PC-3 (cell line): Measurements from ENCODE around the gene GALNT14. TPM values are rescaled to one million over a fixed set of nuclear protein-coding genes. Genes with fewer than 3 reads are reported as not detected.

Source experiments
- ATAC-seq: fragments of 200-7000 bp; cut with Tn5 transposase; 2 replicates; pipeline ENCODE4 v1.9.1; 2020; ENCODE audit warnings: mild to moderate bottlenecking, moderate library complexity
- BruUV-seq: library from RNA; stranded (reverse); fragments of 400-500 nt; replicated peaks from 2 replicates; lab custom pipeline; 2021; lab: Mats Ljungman, UMichigan
- CTCF ChIA-PET: fragments of 300-600 bp; sonication (Branson Sonifier 250); formaldehyde crosslinking; loops from one replicate; lab custom pipeline; 2022; ENCODE audit warnings: antibody characterized with exemption; lab: Charles Lee
- POLR2A ChIA-PET: fragments of 300-600 bp; sonication (Branson Sonifier 250); formaldehyde crosslinking; loops from one replicate; lab custom pipeline; 2022; ENCODE audit warnings: antibody characterized with exemption; ENCODE audit not compliant: unreplicated experiment; lab: Charles Lee
- DNase-seq: peaks from one replicate; pipeline ENCODE4 v3.0.0-alpha.2; 2015
- H2AFZ ChIP-seq: fragments of 300-600 bp; sonication (generic); 2 replicates; pipeline ENCODE4 v1.6.0; 2016; ENCODE audit warnings: antibody characterized with exemption, low read length
- H3F3A ChIP-seq: fragments of 300-600 bp; sonication (generic); one replicate; pipeline ENCODE4 v1.6.0; 2017; ENCODE audit warnings: antibody characterized with exemption, low read length, control low read depth, mild to moderate bottlenecking; ENCODE audit not compliant: unreplicated experiment
- H3K27ac ChIP-seq: fragments of 300-600 bp; sonication (generic); 2 replicates; pipeline ENCODE4 v1.5.1; 2016; ENCODE audit warnings: mild to moderate bottlenecking, low read length
- H3K27me3 ChIP-seq: fragments of 300-600 bp; sonication (generic); 2 replicates; pipeline ENCODE4 v1.6.1; 2016; ENCODE audit warnings: low read length, mixed read lengths
- H3K36me3 ChIP-seq: fragments of 300-600 bp; sonication (generic); 2 replicates; pipeline ENCODE4 v1.6.1; 2016; ENCODE audit warnings: low read depth, mixed run types, low read length, mixed read lengths
- H3K4me1 ChIP-seq: fragments of 300-600 bp; sonication (generic); 2 replicates; pipeline ENCODE4 v1.5.1; 2016; ENCODE audit warnings: low read length; ENCODE audit not compliant: insufficient read depth
- H3K4me2 ChIP-seq: fragments of 300-600 bp; sonication (generic); 2 replicates; pipeline ENCODE4 v1.6.0; 2016; ENCODE audit warnings: low read length
- H3K4me3 ChIP-seq: fragments of 300-600 bp; sonication (generic); 2 replicates; pipeline ENCODE4 v1.5.1; 2016; ENCODE audit warnings: mild to moderate bottlenecking, low read length, mixed read lengths
- H3K79me2 ChIP-seq: fragments of 300-600 bp; sonication (generic); 2 replicates; pipeline ENCODE4 v1.6.1; 2017; ENCODE audit warnings: low read length, mixed read lengths
- H3K9ac ChIP-seq: fragments of 300-600 bp; sonication (generic); 2 replicates; pipeline ENCODE4 v1.6.0; 2016; ENCODE audit warnings: mild to moderate bottlenecking, low read length
- H3K9me2 ChIP-seq: fragments of 300-600 bp; sonication (generic); replicated peaks from 2 replicates; pipeline ENCODE4 v1.6.1; 2016; ENCODE audit warnings: mixed run types, low read length, mixed read lengths
- H3K9me3 ChIP-seq: fragments of 300-600 bp; sonication (generic); 2 replicates; pipeline ENCODE4 v1.6.1; 2016; ENCODE audit warnings: low read length, mixed read lengths
- H4K20me1 ChIP-seq: fragments of 300-600 bp; sonication (generic); 2 replicates; pipeline ENCODE4 v1.6.1; 2016; ENCODE audit warnings: low read length, mixed read lengths
- CTCF ChIP-seq: fragments of 300-600 bp; sonication (generic); conservative IDR thresholded peaks from 2 replicates; pipeline ENCODE4 v1.5.1; 2017; ENCODE audit warnings: antibody characterized with exemption, low read depth, mild to moderate bottlenecking, low read length
- EZH2 ChIP-seq: fragments of 300-600 bp; sonication (generic); IDR thresholded peaks from one replicate; pipeline ENCODE4 v1.6.1; 2017; ENCODE audit warnings: antibody characterized with exemption, mild to moderate bottlenecking, low read length; ENCODE audit not compliant: unreplicated experiment
- EZH2phosphoT487 ChIP-seq: fragments of 300-600 bp; sonication (generic); IDR thresholded peaks from 2 replicates; pipeline ENCODE4 v1.6.1; 2018; ENCODE audit warnings: mild to moderate bottlenecking, antibody characterized with exemption, low read length, borderline replicate concordance
- intact Hi-C: fragments of 100-400 bp; cut with micrococcal nuclease; formaldehyde crosslinking; loops from 2 replicates; pipeline ENCODE4 v1.9.0; 2023
- total RNA-seq: library from RNA; depleted of rRNA; stranded (reverse); fragments of >200 nt; gene quantifications from 2 replicates; pipeline ENCODE4 v1.2.3, GENCODE V29; 2014

The GALNT14 gene
- total RNA-seq, 1 experiment from 2014 or later: 10.2 TPM

DNA sequence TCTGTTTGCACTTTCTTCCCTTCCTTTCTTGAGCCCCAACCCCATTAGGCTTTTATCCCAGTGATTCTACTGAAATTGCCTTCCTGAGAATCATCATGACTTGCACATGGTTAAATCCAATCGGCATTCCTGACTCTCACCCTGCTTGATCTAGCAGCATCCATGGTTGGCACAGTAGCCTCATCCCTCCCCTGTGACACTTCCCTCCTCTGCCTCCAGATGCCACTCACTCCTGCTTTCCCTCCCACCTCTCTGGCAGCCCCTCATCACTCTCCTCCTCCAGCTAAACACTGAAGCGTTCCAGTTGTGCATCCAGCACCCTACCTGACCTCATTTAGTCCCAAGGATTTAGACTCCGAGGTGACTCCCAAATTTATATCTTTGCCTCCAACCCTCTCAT, 114.7 kb downstream of the GALNT14 start:
- ATAC-seq (no peak), DNase-seq (no peak)
- no peak overlapping the region for H2AFZ ChIP-seq
- intact Hi-C loops: no loop called here
- no peaks in the 10 kb centered on the region for H3K79me2 ChIP-seq
- H3K4me3 ChIP-seq: no peak overlapping the region
- H3K9ac ChIP-seq: no peak overlapping the region
- H3K36me3 ChIP-seq: no peaks in the 10 kb centered on the region
- H3K9me3 ChIP-seq: no peaks in the 10 kb centered on the region
- H3K4me1 ChIP-seq: no peaks in the 10 kb centered on the region
- no peak for TF ChIP-seq EZH2
- TF ChIP-seq CTCF: no peak
- TF ChIP-seq EZH2phosphoT487: no peak
- H3K27ac ChIP-seq: no peak overlapping the region
- ChIA-PET CTCF (no interaction called here), POLR2A (no interaction called here)
- no peak overlapping the region for H3K4me2 ChIP-seq
- H3F3A ChIP-seq: no peaks in the 10 kb centered on the region
- no peaks in the 10 kb centered on the region for H4K20me1 ChIP-seq
- BruUV-seq: no TSS peak
- H3K9me2 ChIP-seq: no peaks in the 10 kb centered on the region
- no peaks in the 10 kb centered on the region for H3K27me3 ChIP-seq

GRCh38 chr2:31020713-31021112, 117.5 kb downstream of the GALNT14 start:
- TF ChIP-seq EZH2phosphoT487 (no peak), EZH2 (no peak)
- Histone ChIP-seq H3K4me3 (no peak overlapping the region), H3K27ac (no peak overlapping the region), H3K9ac (no peak overlapping the region), H3K79me2 (no peaks in the 10 kb centered on the region), H3K4me2 (no peak overlapping the region), H3K27me3 (no peaks in the 10 kb centered on the region), H4K20me1 (no peaks in the 10 kb centered on the region), H3K36me3 (no peaks in the 10 kb centered on the region), H3F3A (no peaks in the 10 kb centered on the region), H3K9me3 (no peaks in the 10 kb centered on the region), H3K4me1 (no peaks in the 10 kb centered on the region), H2AFZ (no peak overlapping the region), H3K9me2 (no peaks in the 10 kb centered on the region)
- DNase-seq: no peak
- no peak for ATAC-seq
- ChIA-PET POLR2A (no interaction called here), CTCF (no interaction called here)
- BruUV-seq: no TSS peak
- intact Hi-C loops: no loop called here

DNA sequence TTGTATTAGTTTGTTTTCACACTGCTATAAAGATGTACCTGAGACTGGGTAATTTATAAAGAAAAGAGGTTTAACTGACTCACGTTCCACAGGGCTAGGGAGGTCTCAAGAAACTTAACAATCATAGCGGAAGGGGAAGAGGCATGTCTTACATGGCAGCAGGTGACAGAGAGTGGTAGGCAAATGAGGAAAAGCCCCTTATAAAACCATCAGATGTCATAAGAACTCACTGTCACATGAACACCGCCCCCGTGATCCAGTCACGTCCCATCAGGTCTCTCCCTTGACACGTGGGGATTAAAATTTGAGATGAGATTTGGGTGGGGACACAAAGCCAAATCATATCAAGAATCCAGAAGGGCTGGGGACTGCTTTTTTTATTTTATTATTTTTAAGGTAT, 120.0 kb downstream of the GALNT14 start:
- CTCF ChIA-PET: no interaction called here

More for the DNA sequence above, 120.0 kb downstream of the GALNT14 start:
- no peaks in the 10 kb centered on the region for H3K4me1 ChIP-seq
- no peak overlapping the region for H3K27ac ChIP-seq
- ATAC-seq: no peak
- H2AFZ ChIP-seq: no peak overlapping the region
- no peaks in the 10 kb centered on the region for H3K79me2 ChIP-seq
- no peaks in the 10 kb centered on the region for H3K36me3 ChIP-seq
- BruUV-seq: no TSS peak
- TF ChIP-seq CTCF (no peak), EZH2 (no peak), EZH2phosphoT487 (no peak)
- intact Hi-C loops: no loop called here
- H4K20me1 ChIP-seq: no peaks in the 10 kb centered on the region
- H3F3A ChIP-seq: no peaks in the 10 kb centered on the region
- H3K4me3 ChIP-seq: no peak overlapping the region
- no peaks in the 10 kb centered on the region for H3K9me2 ChIP-seq
- H3K9ac ChIP-seq: no peak overlapping the region
- POLR2A ChIA-PET: no interaction called here
- no peaks in the 10 kb centered on the region for H3K9me3 ChIP-seq
- DNase-seq: no peak
- H3K27me3 ChIP-seq: no peaks in the 10 kb centered on the region
- no peak overlapping the region for H3K4me2 ChIP-seq
